ENCODE measurements around the gene FLNC.

Gene FLNC

DNA sequence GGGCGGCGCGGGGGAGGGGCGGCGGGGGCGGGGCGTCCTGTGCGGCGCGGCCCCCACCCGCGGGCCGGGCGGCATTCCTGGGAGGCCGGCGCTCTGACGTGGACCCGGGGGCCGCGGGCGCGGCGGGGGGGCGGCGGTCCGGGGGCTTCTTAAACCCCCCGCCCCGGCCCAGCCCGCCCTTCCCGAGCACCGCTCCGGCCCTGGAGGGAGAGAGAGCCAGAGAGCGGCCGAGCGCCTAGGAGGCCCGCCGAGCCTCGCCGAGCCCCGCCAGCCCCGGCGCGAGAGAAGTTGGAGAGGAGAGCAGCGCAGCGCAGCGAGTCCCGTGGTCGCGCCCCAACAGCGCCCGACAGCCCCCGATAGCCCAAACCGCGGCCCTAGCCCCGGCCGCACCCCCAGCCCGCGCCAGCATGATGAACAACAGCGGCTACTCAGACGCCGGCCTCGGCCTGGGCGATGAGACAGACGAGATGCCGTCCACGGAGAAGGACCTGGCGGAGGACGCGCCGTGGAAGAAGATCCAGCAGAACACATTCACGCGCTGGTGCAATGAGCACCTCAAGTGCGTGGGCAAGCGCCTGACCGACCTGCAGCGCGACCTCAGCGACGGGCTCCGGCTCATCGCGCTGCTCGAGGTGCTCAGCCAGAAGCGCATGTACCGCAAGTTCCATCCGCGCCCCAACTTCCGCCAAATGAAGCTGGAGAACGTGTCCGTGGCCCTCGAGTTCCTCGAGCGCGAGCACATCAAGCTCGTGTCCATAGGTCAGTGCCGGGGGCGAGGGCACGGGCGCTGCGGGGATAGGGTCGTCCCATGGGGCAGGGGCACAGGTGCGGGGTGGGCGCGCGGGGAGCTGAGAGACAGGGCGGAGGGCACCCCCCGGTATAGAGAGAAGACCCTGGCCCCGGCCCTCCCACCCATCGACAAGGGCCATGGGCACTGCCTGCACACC lies at the start of gene FLNC:
FLNC (plus strand) TSS at position 176 of the 947 bp plus-strand sequence; CDS start at position 408, 232 bp downstream.
- no peak for DNase-seq (ENCODE audit: low spot score)

DNA sequence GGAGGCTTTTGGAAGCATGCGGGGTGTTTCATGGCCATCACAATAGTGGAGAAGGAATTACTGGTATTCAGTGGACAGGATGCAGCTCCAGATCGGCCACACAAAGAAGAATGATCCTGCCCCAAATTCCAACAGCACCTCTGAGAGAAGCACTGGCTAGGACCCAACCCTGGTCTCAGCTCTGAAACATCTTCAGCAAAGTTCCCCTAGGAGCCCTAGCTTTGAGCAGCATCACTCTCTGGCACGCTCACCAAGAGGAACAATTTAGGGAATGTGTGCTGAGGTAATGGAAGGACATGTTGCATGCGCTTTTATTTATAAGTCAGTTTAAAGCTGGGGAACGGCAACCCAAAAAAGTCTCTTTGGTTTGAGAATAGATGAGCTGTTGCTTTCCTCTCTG lies 49.1 kb upstream of the FLNC start:
- DNase-seq (ENCODE audit: low spot score): no peak

DNA sequence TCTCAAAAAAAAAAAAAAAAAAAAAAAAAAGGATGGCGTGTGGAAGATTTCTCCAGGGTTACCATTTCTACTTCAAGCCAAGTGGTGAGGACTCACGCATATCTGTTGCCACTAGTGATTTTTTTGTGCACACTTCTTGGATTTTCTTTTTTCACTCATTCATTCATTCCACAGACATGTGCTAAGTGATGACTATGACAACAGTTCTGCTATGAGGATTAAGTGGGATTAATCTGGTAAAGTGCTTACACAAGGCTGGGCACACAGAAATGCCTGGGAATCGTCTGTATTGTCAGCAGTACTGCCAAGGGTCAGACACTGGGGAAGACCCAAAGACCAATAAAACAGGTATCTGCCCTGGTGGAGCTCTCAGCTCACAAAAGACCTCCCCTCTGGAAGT lies 48.4 kb upstream of the FLNC start:
- DNase-seq (ENCODE audit: low spot score): no peak

GRCh38 chr7:128783143-128783861 lies 46.9 kb upstream of the FLNC start:
- DNase-seq (ENCODE audit: low spot score): no peak

DNA sequence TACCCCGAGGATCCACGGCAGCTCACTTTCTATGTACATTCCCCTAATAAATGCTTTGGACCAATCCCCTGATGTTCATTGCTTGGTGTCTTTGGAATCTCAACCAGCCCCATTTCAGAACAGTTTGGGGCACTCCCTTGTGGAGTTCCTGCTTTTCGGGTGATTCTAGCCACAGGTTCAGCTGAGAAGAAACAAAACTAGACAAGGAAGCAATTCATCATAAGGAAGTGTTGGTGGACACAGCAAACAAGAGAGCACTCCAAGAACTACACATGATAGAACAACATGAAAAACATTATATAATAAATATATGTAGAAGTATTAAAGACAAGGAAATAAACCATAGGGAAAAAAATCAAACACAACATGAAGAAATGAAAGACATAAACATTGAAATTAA lies 44.5 kb upstream of the FLNC start:
- no peak for DNase-seq (ENCODE audit: low spot score)

DNA sequence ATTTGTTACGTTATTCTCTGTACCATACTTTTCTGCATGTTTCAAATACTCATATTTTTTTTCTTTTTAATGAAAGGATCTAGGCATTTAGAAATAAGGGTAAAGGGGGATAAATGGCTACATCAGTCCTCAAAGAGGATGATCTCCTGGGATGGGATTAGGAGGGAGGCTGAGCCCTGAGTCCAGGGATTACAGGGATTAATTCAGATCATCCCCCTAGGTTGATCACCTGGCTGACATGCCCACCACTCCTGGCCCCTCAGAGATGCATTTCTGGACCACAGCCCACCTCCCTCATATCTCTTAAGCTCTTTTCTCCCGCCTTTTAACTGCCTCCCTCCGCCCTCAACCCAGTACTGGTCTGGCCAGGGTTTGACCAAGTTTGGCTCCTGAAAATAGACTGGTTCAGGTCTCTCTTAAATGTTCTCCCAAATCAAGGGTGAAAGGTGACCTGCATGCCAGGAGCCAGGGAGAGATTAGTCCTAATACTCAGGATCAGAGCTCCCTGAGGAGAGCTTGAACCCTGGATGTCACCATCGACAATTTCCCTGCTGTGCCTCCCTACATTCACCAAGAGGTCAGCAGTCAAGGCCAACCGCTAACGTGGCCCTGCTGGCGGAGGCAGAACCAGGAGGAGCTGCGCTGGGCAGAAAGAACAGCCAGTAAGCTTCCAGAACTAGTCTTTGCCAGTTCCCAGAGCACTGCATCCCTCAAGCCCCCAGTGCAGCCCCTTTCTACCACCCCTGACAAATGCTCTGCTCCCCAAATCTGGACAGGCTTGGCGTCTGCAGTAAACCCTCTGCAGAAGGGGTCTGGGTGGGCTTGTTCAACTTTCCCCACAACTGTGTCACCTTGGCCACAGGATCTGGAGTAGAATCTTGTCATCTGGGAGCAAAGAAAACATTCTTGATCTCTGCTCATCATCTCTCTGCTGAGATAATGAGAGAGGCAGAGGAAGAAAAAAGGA lies 41.5 kb upstream of the FLNC start:
- DNase-seq (ENCODE audit: low spot score): no peak

GRCh38 chr7:128790315-128791041 lies 39.7 kb upstream of the FLNC start:
- DNase-seq (ENCODE audit: low spot score): no peak

GRCh38 chr7:128791121-128791971 lies 38.9 kb upstream of the FLNC start, which contains the start of gene CCDC136:
Gene CCDC136, plus strand, starts transcription at chr7:128791968. Its CDS starts 444 bp downstream, at chr7:128792412.
- peak; percentile 83 for DNase-seq (ENCODE audit: low spot score)

DNA sequence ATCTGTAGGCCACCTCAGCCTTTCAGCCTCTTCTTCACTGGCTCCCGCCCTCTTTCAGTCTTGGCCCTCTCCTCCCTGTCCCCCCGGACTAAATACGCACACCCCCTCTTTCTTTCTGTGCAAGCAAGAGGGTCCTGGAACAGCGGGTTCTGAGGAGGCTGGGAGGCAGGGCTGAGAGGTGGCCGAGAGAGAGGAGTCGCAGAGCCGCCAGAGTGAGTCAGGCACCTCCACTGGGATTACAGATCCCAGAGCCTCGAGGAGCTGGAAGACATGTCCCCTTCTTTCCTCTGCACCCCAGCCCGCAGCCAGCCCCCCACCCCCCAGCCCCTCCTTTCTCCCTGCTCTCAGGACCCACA lies 38.3 kb upstream of the FLNC start:
- no peak for DNase-seq (ENCODE audit: low spot score)

GRCh38 chr7:128792471-128793180 lies 37.6 kb upstream of the FLNC start:
- DNase-seq (ENCODE audit: low spot score): no peak

DNA sequence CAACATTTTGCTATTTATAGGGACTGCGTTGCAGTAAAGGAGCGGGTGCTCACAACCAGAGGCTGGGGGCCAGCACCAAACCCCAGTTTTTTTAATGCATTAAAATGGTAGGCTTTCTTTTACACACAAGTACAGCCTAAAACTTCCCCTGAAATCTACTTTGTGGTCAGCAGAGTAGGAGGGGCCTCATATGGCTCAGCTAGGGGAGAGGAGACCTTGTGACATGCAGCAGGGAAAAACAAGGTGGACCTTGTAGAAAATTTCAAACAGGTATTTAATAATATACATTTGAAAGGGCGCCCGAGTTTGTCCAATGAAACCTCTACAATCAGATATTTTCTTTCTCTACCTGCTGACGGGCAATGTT lies 37.0 kb upstream of the FLNC start:
- DNase-seq (ENCODE audit: low spot score): no peak

- DNase-seq (ENCODE audit: low spot score): no peak
Measured at GRCh38 chr7:128794020-128794419, 36.2 kb upstream of the FLNC start.

DNA sequence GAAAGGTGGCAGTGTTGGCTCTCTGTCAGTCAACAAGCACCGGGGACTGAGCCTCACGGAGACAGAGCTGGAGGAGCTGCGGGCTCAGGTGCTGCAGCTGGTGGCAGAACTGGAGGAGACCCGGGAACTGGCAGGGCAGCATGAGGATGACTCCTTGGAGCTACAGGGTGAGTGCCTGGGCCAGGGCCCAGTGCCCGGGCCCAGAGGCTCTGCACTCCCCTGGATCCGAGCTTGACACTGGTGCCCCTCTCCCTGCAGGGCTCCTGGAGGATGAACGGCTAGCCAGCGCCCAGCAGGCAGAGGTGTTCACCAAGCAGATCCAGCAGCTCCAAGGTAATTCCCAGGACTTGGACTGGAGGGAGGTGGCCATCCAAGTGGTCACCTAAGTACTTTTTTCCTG lies 35.8 kb upstream of the FLNC start:
- DNase-seq (ENCODE audit: low spot score): no peak

GRCh38 chr7:128795129-128795528 lies 35.1 kb upstream of the FLNC start:
- no peak for DNase-seq (ENCODE audit: low spot score)

- no peak for DNase-seq (ENCODE audit: low spot score)
Measured at GRCh38 chr7:128796327-128796726, 33.9 kb upstream of the FLNC start.

- DNase-seq (ENCODE audit: low spot score): no peak
Measured at GRCh38 chr7:128799451-128799850, 30.8 kb upstream of the FLNC start.

GRCh38 chr7:128800567-128800966 lies 29.6 kb upstream of the FLNC start:
- no peak for DNase-seq (ENCODE audit: low spot score)

DNA sequence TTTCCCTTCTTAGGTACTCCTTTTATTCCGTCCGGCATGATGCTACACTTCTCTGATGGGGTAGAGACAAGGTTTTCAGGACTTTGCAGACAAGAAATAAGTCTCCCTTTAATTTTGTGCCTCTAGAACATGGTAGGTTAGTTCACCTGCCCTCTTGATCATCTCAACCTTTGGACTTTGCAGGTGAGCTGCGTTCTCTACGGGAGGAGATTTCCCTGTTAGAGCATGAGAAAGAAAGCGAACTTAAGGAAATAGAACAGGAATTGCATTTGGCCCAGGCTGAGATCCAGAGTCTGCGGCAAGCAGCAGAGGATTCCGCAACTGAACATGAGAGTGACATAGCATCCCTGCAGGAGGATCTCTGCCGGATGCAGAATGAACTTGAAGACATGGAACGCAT lies 29.2 kb upstream of the FLNC start:
- DNase-seq (ENCODE audit: low spot score): no peak

- no peak for DNase-seq (ENCODE audit: low spot score)
Measured at GRCh38 chr7:128801667-128802418, 28.4 kb upstream of the FLNC start.

All from LoVo (cell line).